ENCODE results near the gene BABAM2.

DNA sequence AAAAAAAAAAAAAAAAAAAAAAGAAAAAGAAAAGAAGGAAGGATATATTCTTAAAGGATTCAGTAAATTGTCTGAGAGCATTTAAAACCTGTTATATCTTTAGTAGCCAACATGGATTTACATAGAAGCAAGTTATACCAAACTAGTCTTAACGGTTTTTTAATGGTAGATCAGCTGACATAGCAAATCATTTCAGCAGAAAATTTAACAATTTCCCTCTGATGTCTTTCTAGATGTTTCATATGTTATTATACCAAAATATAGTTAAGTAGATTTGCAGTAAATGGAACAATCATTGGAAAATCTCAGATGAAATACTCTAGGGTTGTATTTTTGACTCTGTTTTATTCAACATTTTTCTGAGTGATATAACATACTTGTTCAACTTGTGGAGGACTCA is 72.9 kb downstream of the BABAM2 start:
- TF ChIP-seq POLR2A (IDR thresholded peaks at IDR 0.05; ENCODE audit: extremely low read depth, insufficient read length) (no peak), MYC (IDR thresholded peaks at IDR 0.05; ENCODE audit: low read depth, low read length) (no peak)
- TF ChIP-seq, protein P1, sequence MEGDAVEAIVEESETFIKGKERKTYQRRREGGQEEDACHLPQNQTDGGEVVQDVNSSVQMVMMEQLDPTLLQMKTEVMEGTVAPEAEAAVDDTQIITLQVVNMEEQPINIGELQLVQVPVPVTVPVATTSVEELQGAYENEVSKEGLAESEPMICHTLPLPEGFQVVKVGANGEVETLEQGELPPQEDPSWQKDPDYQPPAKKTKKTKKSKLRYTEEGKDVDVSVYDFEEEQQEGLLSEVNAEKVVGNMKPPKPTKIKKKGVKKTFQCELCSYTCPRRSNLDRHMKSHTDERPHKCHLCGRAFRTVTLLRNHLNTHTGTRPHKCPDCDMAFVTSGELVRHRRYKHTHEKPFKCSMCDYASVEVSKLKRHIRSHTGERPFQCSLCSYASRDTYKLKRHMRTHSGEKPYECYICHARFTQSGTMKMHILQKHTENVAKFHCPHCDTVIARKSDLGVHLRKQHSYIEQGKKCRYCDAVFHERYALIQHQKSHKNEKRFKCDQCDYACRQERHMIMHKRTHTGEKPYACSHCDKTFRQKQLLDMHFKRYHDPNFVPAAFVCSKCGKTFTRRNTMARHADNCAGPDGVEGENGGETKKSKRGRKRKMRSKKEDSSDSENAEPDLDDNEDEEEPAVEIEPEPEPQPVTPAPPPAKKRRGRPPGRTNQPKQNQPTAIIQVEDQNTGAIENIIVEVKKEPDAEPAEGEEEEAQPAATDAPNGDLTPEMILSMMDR (IDR thresholded peaks at IDR 0.05; ENCODE audit: low read depth, low read length), result no peak
- TF ChIP-seq, protein P2, sequence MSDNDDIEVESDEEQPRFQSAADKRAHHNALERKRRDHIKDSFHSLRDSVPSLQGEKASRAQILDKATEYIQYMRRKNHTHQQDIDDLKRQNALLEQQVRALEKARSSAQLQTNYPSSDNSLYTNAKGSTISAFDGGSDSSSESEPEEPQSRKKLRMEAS (IDR thresholded peaks at IDR 0.05; ENCODE audit: low read depth, low read length), result no peak
